A549 (cell line): ENCODE results near the gene ADAMTS12. TPM values are rescaled to one million over a fixed set of nuclear protein-coding genes. Genes with fewer than 3 reads are reported as not detected.

Experiments used
- ATAC-seq, 2 experiments: fragments of 200-7000 bp in 1 of 2; fragments of >200 bp in 1 of 2; cut with Nextera tagmentation in 1 of 2; cut with Tn5 transposase in 1 of 2; 3 replicates each; pipeline versions ENCODE4 v1.8.0 to v1.9.1; 2018 to 2020; ENCODE audit warnings: mild to moderate bottlenecking in 1 of 2, moderate library complexity in 1 of 2
- CTCF ChIA-PET: fragments of 300-600 bp; sonication (Branson Sonifier 250); formaldehyde crosslinking; extraction: SDS; loops from one replicate; lab custom pipeline; 2021; ENCODE audit warnings: antibody characterized with exemption, inconsistent platforms; lab: Yijun Ruan, JAX
- POLR2A ChIA-PET: fragments of 350-600 bp; formaldehyde crosslinking; extraction: SDS; loops from one replicate; lab custom pipeline; 2021; ENCODE audit warnings: antibody characterized with exemption, inconsistent platforms; lab: Yijun Ruan, JAX
- DNase-seq, 2 experiments: peaks; one replicate each; pipeline versions ENCODE4 v3.0.0 to v3.0.0-alpha.2; 2011 to 2016; ENCODE audit warnings: low read depth in 1 of 2, low spot score in 1 of 2
- FAIRE-seq: peaks from 2 replicates; lab custom pipeline; 2011; peaks lifted over from hg19 to GRCh38; lab: Jason Lieb, UNC
- H3K27ac ChIP-seq, 2 experiments: fragments of >200 bp; sonication (Bioruptor Twin); formaldehyde crosslinking; 3 replicates each; pipeline ENCODE4 v1.5.1; 2016 to 2017
- H3K4me1 ChIP-seq: fragments of >200 bp; sonication (Bioruptor Twin); formaldehyde crosslinking; 3 replicates; pipeline ENCODE4 v1.6.1; 2016
- H3K4me2 ChIP-seq: fragments of >200 bp; sonication (Bioruptor Twin); formaldehyde crosslinking; 3 replicates; pipeline ENCODE4 v1.6.1; 2016
- H3K4me3 ChIP-seq: fragments of >200 bp; sonication (Bioruptor Twin); formaldehyde crosslinking; 3 replicates; pipeline ENCODE4 v1.5.1; 2016
- H3K9me3 ChIP-seq: fragments of >200 bp; sonication (Bioruptor Twin); formaldehyde crosslinking; 3 replicates; pipeline ENCODE4 v1.6.1; 2016
- ATOH8 ChIP-seq: fragments of 250-450 bp; sonication (Bioruptor Pico); IDR thresholded peaks from 2 replicates; pipeline ENCODE4 v1.5.0; 2020; ENCODE audit warnings: low read depth, mild to moderate bottlenecking, moderate library complexity
- CTCF ChIP-seq: fragments of >200 bp; sonication (Bioruptor Twin); formaldehyde crosslinking; IDR thresholded peaks from 3 replicates; pipeline ENCODE4 v1.5.1; 2016
- E2F6 ChIP-seq: IDR thresholded peaks from 2 replicates; pipeline ENCODE4 v1.6.1; 2012; ENCODE audit warnings: low read depth, borderline replicate concordance
- EP300 ChIP-seq, 2 experiments: fragments of >200 bp; sonication (Bioruptor Twin); formaldehyde crosslinking; IDR thresholded peaks; 2 replicates in 1 of 2; 3 replicates in 1 of 2; pipeline ENCODE4 v1.6.1; 2016 to 2017
- ESRRA ChIP-seq: fragments of 150-350 bp; IDR thresholded peaks from 2 replicates; pipeline ENCODE4 v1.6.1; 2014; ENCODE audit warnings: mild to moderate bottlenecking, low read length, borderline replicate concordance
- FOSB ChIP-seq: fragments of 250-450 bp; sonication (Bioruptor Pico); IDR thresholded peaks from 2 replicates; pipeline ENCODE4 v1.5.0; 2020; ENCODE audit warnings: mild to moderate bottlenecking, moderate library complexity
- HDAC2 ChIP-seq: fragments of 200-600 bp; sonication (generic); IDR thresholded peaks from 2 replicates; pipeline ENCODE4 v1.6.1; 2016
- HEYL ChIP-seq: fragments of 250-450 bp; sonication (Bioruptor Pico); IDR thresholded peaks from 2 replicates; pipeline ENCODE4 v1.8.0; 2021; ENCODE audit warnings: mild to moderate bottlenecking, moderate library complexity
- HOXB13 ChIP-seq: fragments of 250-450 bp; sonication (Bioruptor Pico); IDR thresholded peaks from 2 replicates; pipeline ENCODE4 v1.5.0; 2020; ENCODE audit warnings: low read depth, mild to moderate bottlenecking, moderate library complexity
- JUN ChIP-seq, 2 experiments: fragments of >200 bp; sonication (Bioruptor Twin); formaldehyde crosslinking; IDR thresholded peaks; 2 replicates in 1 of 2; 3 replicates in 1 of 2; pipeline ENCODE4 v1.6.1; 2016 to 2017
- JUNB ChIP-seq: fragments of >200 bp; sonication (Bioruptor Twin); formaldehyde crosslinking; IDR thresholded peaks from 2 replicates; pipeline ENCODE4 v1.6.1; 2016
- KDM5A ChIP-seq: fragments of 200-600 bp; sonication (generic); IDR thresholded peaks from 2 replicates; pipeline ENCODE4 v1.6.1; 2016; ENCODE audit warnings: antibody characterized with exemption, mild to moderate bottlenecking
- MAZ ChIP-seq: fragments of 150-350 bp; IDR thresholded peaks from 2 replicates; pipeline ENCODE4 v1.6.1; 2014; ENCODE audit warnings: antibody characterized with exemption, low read depth, low read length, borderline replicate concordance
- MYC ChIP-seq: IDR thresholded peaks from 2 replicates; pipeline ENCODE4 v1.6.1; 2012; ENCODE audit warnings: mild to moderate bottlenecking, inconsistent platforms, low read length, improper control_type of control experiment, borderline replicate concordance
- NR3C1 ChIP-seq: fragments of >200 bp; sonication (Bioruptor Twin); formaldehyde crosslinking; IDR thresholded peaks from 3 replicates; pipeline ENCODE4 v1.6.1; 2017
- RARB ChIP-seq: fragments of 250-450 bp; sonication (Bioruptor Pico); IDR thresholded peaks from 2 replicates; pipeline ENCODE4 v1.8.0; 2021; ENCODE audit warnings: mild to moderate bottlenecking, moderate library complexity
- RFX5 ChIP-seq: fragments of 450-650 bp; IDR thresholded peaks from 2 replicates; pipeline ENCODE4 v1.7.1; 2014; ENCODE audit warnings: antibody characterized with exemption, mild to moderate bottlenecking, moderate library complexity
- RNF2 ChIP-seq: fragments of 200-600 bp; sonication (generic); IDR thresholded peaks from 2 replicates; pipeline ENCODE4 v1.6.1; 2016; ENCODE audit warnings: low read depth, mild to moderate bottlenecking, antibody characterized with exemption, moderate library complexity, borderline replicate concordance
- TFCP2L1 ChIP-seq: fragments of 250-450 bp; sonication (Bioruptor Pico); IDR thresholded peaks from 2 replicates; pipeline ENCODE4 v1.5.0; 2021; ENCODE audit warnings: mild to moderate bottlenecking
- ZFP36 ChIP-seq: fragments of 450-650 bp; IDR thresholded peaks from 2 replicates; pipeline ENCODE4 v1.6.1; 2014; ENCODE audit warnings: borderline replicate concordance; ENCODE audit not compliant: partially characterized antibody
- ZNF302 ChIP-seq: fragments of 250-450 bp; sonication (Bioruptor Pico); IDR thresholded peaks from 2 replicates; pipeline ENCODE4 v1.9.0; 2021; ENCODE audit warnings: inconsistent platforms, mild to moderate bottlenecking, moderate library complexity
- WGBS: methylation state at CpG from one replicate; pipeline ENCODE4 v1.1.6; 2017; ENCODE audit errors: missing lambda C conversion rate; 5-methylcytosine and 5-hydroxymethylcytosine counted together
- polyA plus RNA-seq, 4 experiments: library from polyadenylated mRNA; depleted of rRNA in 3 of 4; stranded (reverse); fragments of >200 nt; fragmentation: RNase III in 1 of 4; extraction: RNeasy Plus Mini Kit Qiagen cat#74134 plus additional on column Dnase treatment in 1 of 4; gene quantifications; 2 replicates in 3 of 4; 3 replicates in 1 of 4; pipeline ENCODE4 v1.2.3, GENCODE V29; 2011 to 2017
- TF ChIP-seq, protein P1 (sequence below): fragments of 150-350 bp; IDR thresholded peaks from 2 replicates; pipeline ENCODE4 v1.6.1; 2014; ENCODE audit warnings: low read depth, mild to moderate bottlenecking, low read length
- TF ChIP-seq, protein P2 (sequence below): fragments of >200 bp; sonication (Bioruptor Twin); formaldehyde crosslinking; IDR thresholded peaks from 2 replicates; pipeline ENCODE4 v1.6.1; 2016
- TF ChIP-seq, protein P3 (sequence below): IDR thresholded peaks from 2 replicates; pipeline ENCODE4 v1.6.1; 2012
- TF ChIP-seq, protein P4 (sequence below): IDR thresholded peaks from 2 replicates; pipeline ENCODE4 v1.6.1; 2012

The ADAMTS12 gene
- polyA plus RNA-seq, 2 of the 4 experiments (the other 2 are of a cell fraction) = 4.8 to 6.8 TPM

DNA sequence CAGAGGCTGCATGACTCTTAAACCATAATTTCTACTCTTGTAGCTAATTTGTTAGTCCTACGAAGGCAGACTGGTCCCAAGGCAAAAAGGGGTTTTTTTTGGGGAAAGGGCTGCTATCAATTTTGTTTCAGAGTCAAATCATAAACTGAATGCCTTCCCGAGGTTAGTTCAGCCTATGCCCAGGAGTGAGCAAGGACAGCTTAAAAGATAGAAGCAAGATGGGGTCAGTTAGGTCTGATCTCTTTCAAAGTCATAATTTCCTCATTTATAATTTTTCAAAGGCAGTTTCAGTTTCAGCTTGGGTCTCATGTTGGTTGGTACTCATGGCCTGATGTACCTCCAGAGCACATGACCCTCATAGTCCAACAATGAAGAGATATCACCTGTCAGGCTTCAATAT is 36.5 kb upstream of the ADAMTS12 start (continued):
- TF ChIP-seq, protein P1, sequence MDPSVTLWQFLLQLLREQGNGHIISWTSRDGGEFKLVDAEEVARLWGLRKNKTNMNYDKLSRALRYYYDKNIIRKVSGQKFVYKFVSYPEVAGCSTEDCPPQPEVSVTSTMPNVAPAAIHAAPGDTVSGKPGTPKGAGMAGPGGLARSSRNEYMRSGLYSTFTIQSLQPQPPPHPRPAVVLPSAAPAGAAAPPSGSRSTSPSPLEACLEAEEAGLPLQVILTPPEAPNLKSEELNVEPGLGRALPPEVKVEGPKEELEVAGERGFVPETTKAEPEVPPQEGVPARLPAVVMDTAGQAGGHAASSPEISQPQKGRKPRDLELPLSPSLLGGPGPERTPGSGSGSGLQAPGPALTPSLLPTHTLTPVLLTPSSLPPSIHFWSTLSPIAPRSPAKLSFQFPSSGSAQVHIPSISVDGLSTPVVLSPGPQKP = no peak
- TF ChIP-seq KDM5A (no peak), RFX5 (no peak), ATOH8 (CRISPR knock-in tag) (no peak), TFCP2L1 (CRISPR knock-in tag) (no peak), ESRRA (no peak), MYC (no peak)

- Histone ChIP-seq H3K4me2 (no peak overlapping the region), H3K4me3 (no peak overlapping the region), H3K9me3 (no peaks in the 10 kb centered on the region), H3K27ac (no peak overlapping the region), H3K4me1 (no peaks in the 10 kb centered on the region)
- DNase-seq = no peak
- POLR2A ChIA-PET = no interaction called here
- CTCF ChIA-PET = interaction anchor here (1.2 kb wide), 1 partner anchor 50 kb away, joined by 3 read pairs; no protein-coding TSS in a partner anchor
- no peak for FAIRE-seq
- WGBS = 86% methylated on average over 4 of the region's 4 CpGs
- no peak for TF ChIP-seq NR3C1
- no peak for TF ChIP-seq CTCF
- TF ChIP-seq ESRRA = no peak
- no peak for TF ChIP-seq RARB (CRISPR knock-in tag)
- TF ChIP-seq ZFP36 = no peak
- TF ChIP-seq JUNB = no peak
- TF ChIP-seq, protein P2, sequence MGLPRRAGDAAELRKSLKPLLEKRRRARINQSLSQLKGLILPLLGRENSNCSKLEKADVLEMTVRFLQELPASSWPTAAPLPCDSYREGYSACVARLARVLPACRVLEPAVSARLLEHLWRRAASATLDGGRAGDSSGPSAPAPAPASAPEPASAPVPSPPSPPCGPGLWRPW = no peak
- TF ChIP-seq HDAC2 = no peak
- no peak for TF ChIP-seq ZNF302 (CRISPR knock-in tag)
- ATAC-seq = no peak
Measured at GRCh38 chr5:33927685-33928084, 35.9 kb upstream of the ADAMTS12 start.

DNA sequence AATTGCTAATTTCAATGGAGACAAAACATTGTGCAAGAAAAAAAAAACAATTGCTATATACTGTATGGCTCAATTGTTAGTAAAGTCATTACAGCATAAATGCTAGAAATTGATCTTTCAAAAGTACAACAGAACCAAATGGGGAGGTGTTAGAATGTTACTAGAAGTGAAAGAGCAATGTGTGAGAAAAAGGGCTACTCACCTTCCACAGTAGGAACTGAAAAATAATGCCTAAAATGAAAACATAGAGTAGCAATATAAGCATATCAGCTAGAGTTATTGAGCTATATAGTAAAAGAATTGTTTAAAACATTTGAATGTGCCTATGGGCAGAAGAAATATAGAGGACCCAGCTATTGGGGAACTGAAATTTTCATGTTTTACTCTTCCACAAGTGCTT is 33.5 kb upstream of the ADAMTS12 start:
- H3K27ac ChIP-seq = no peak overlapping the region
- ChIA-PET POLR2A (no interaction called here), CTCF (interaction anchor here (1.3 kb wide), 1 partner anchor 10 kb away, joined by 5 read pairs; no protein-coding TSS in a partner anchor)
- no peak overlapping the region for H3K4me2 ChIP-seq
- DNase-seq (no peak), FAIRE-seq (no peak), ATAC-seq (no peak)
- no peaks in the 10 kb centered on the region for H3K9me3 ChIP-seq
- no peak for TF ChIP-seq FOSB (CRISPR knock-in tag)
- no peak for TF ChIP-seq RNF2
- no peak for TF ChIP-seq HEYL (CRISPR knock-in tag)
- no peak for TF ChIP-seq JUN (IDR thresholded peaks at IDR 0.05)
- TF ChIP-seq MAZ = no peak
- TF ChIP-seq HOXB13 (CRISPR knock-in tag) = no peak
- TF ChIP-seq, protein P2 = no peak
- TF ChIP-seq, protein P3, sequence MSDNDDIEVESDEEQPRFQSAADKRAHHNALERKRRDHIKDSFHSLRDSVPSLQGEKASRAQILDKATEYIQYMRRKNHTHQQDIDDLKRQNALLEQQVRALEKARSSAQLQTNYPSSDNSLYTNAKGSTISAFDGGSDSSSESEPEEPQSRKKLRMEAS = no peak
- TF ChIP-seq, protein P1 = no peak
- TF ChIP-seq, protein P4, sequence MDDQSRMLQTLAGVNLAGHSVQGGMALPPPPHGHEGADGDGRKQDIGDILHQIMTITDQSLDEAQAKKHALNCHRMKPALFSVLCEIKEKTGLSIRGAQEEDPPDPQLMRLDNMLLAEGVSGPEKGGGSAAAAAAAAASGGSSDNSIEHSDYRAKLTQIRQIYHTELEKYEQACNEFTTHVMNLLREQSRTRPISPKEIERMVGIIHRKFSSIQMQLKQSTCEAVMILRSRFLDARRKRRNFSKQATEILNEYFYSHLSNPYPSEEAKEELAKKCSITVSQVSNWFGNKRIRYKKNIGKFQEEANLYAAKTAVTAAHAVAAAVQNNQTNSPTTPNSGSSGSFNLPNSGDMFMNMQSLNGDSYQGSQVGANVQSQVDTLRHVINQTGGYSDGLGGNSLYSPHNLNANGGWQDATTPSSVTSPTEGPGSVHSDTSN = no peak
- TF ChIP-seq ATOH8 (CRISPR knock-in tag) = no peak
- TF ChIP-seq EP300 (IDR thresholded peaks at IDR 0.05) = no peak
- TF ChIP-seq E2F6 = no peak
- no peaks in the 10 kb centered on the region for H3K4me1 ChIP-seq
- no peak overlapping the region for H3K4me3 ChIP-seq
